Mesodermal cell (in vitro differentiated cells): ENCODE data around the gene RND1.
A peak's percentile ranks its signal among the peaks of the same experiment; 100 is the strongest.
"Not testable (repeated sequence)": the region's sequence is repeated elsewhere in the genome, so short reads cannot be mapped to it uniquely, and the experiment has no call there.

Experiments used
- H3K27ac ChIP-seq: 2 replicates; pipeline ENCODE4 v1.7.0; 2013; ENCODE audit warnings: mild to moderate bottlenecking, low read depth, low read length, moderate library complexity; ENCODE audit not compliant: severe bottlenecking
- H3K36me3 ChIP-seq: 2 replicates; pipeline ENCODE4 v1.7.1; 2013; ENCODE audit warnings: mild to moderate bottlenecking, low read length, moderate library complexity; ENCODE audit not compliant: control insufficient read depth, insufficient read depth
- H3K4me1 ChIP-seq: one replicate; pipeline ENCODE4 v1.7.1; 2013; ENCODE audit warnings: mild to moderate bottlenecking, low read length; ENCODE audit not compliant: insufficient read depth, control insufficient read depth, poor library complexity, severe bottlenecking
- H3K4me3 ChIP-seq: 2 replicates; pipeline ENCODE4 v1.7.0; 2013; ENCODE audit warnings: low read length, control low read depth, mild to moderate bottlenecking; ENCODE audit not compliant: insufficient read depth, poor library complexity, severe bottlenecking; ENCODE audit errors: extremely low read depth
- H3K9me3 ChIP-seq: 2 replicates; pipeline ENCODE4 v1.7.1; 2013; ENCODE audit warnings: mild to moderate bottlenecking, low read length, moderate library complexity; ENCODE audit not compliant: control insufficient read depth
- WGBS, 2 experiments: methylation state at CpG; one replicate each; pipeline ENCODE4 v1.1.5; 2013; ENCODE audit warnings: missing lambda C conversion rate in 2 of 2; ENCODE audit not compliant: insufficient coverage in 2 of 2; 5-methylcytosine and 5-hydroxymethylcytosine counted together

RND1 gene

GRCh38 chr12:48889679-48890078, 24.0 kb upstream of the RND1 start:
- no peaks in the 10 kb centered on the region for H3K36me3 ChIP-seq
- H3K4me1 ChIP-seq = no peaks in the 10 kb centered on the region
- WGBS, 2 experiments = 93% methylated on average over 2 to 3 of the region's 3 CpGs
- no peaks in the 10 kb centered on the region for H3K9me3 ChIP-seq
- no peak overlapping the region for H3K4me3 ChIP-seq
- H3K27ac ChIP-seq = no peak overlapping the region

GRCh38 chr12:48883305-48884161, 17.9 kb upstream of the RND1 start:
- Histone ChIP-seq H3K27ac (peak overlapping the region; percentile 93), H3K4me1 (peaks cover 35% of the 10 kb centered on the region), H3K4me3 (no peak overlapping the region), H3K9me3 (no peaks in the 10 kb centered on the region), H3K36me3 (no peaks in the 10 kb centered on the region)
- WGBS, 2 experiments = 37 to 40% methylated on average over 8 to 9 of the region's 13 CpGs

- Histone ChIP-seq H3K4me3 (no peak overlapping the region), H3K9me3 (no peaks in the 10 kb centered on the region), H3K36me3 (no peaks in the 10 kb centered on the region), H3K4me1 (peaks cover 35% of the 10 kb centered on the region), H3K27ac (peak overlapping the region; percentile 93)
- no CpG with 5 or more reads among the region's 3 CpGs for WGBS, 2 experiments
Measured at GRCh38 chr12:48882972-48883304, 17.3 kb upstream of the RND1 start.

- Histone ChIP-seq H3K27ac (peak overlapping the region; percentile 93), H3K9me3 (no peaks in the 10 kb centered on the region), H3K36me3 (no peaks in the 10 kb centered on the region), H3K4me3 (peak overlapping the region; percentile 14), H3K4me1 (peaks cover 35% of the 10 kb centered on the region)
- WGBS, 2 experiments = 4 to 9% methylated on average over 4 to 7 of the region's 10 CpGs
Measured at GRCh38 chr12:48882315-48882687, 16.6 kb upstream of the RND1 start.

GRCh38 chr12:48881686-48882314, 16.1 kb upstream of the RND1 start:
- Histone ChIP-seq H3K4me3 (peak overlapping the region; percentile 14), H3K9me3 (no peaks in the 10 kb centered on the region), H3K4me1 (peaks cover 35% of the 10 kb centered on the region), H3K36me3 (no peaks in the 10 kb centered on the region), H3K27ac (peak overlapping the region; percentile 93)
- 44 to 53% methylated on average over 8 of the region's 9 CpGs for WGBS, 2 experiments

GRCh38 chr12:48880647-48881046, 15.0 kb upstream of the RND1 start:
- no peak overlapping the region for H3K4me3 ChIP-seq
- 73 to 92% methylated on average over 7 of the region's 9 CpGs for WGBS, 2 experiments
- H3K36me3 ChIP-seq = no peaks in the 10 kb centered on the region
- H3K9me3 ChIP-seq = no peaks in the 10 kb centered on the region
- H3K27ac ChIP-seq = no peak overlapping the region
- peaks cover 35% of the 10 kb centered on the region for H3K4me1 ChIP-seq

GRCh38 chr12:48878548-48878947, 12.9 kb upstream of the RND1 start:
- Histone ChIP-seq H3K9me3 (no peaks in the 10 kb centered on the region), H3K27ac (no peak overlapping the region), H3K36me3 (no peaks in the 10 kb centered on the region), H3K4me3 (no peak overlapping the region), H3K4me1 (peaks cover 26% of the 10 kb centered on the region)
- WGBS, 2 experiments = 71 to 90% methylated on average over 1 to 2 of the region's 2 CpGs

GRCh38 chr12:48875944-48876515, 10.4 kb upstream of the RND1 start:
- Histone ChIP-seq H3K4me1 (peaks cover 4% of the 10 kb centered on the region), H3K4me3 (no peak overlapping the region), H3K27ac (no peak overlapping the region), H3K36me3 (no peaks in the 10 kb centered on the region), H3K9me3 (no peaks in the 10 kb centered on the region)
- 69% methylated on average over 4 of the region's 4 CpGs for WGBS, 2 experiments

GRCh38 chr12:48873534-48873933, 7.9 kb upstream of the RND1 start:
- WGBS, 2 experiments = 88 to 93% methylated on average over 6 to 8 of the region's 8 CpGs
- not testable (repeated sequence) for H3K4me3 ChIP-seq, H3K27ac ChIP-seq, H3K4me1 ChIP-seq, H3K9me3 ChIP-seq, H3K36me3 ChIP-seq

- H3K4me1 ChIP-seq = no peaks in the 10 kb centered on the region
- WGBS, 2 experiments = 90% methylated on average over 4 of the region's 4 CpGs; no CpG with 5 or more reads in 1 of the 2 experiments
- H3K27ac ChIP-seq = no peak overlapping the region
- H3K9me3 ChIP-seq = no peaks in the 10 kb centered on the region
- no peaks in the 10 kb centered on the region for H3K36me3 ChIP-seq
- H3K4me3 ChIP-seq = no peak overlapping the region
Measured at GRCh38 chr12:48873096-48873495, 7.4 kb upstream of the RND1 start.

- no peak overlapping the region for H3K4me3 ChIP-seq
- 90 to 100% methylated on average over 2 of the region's 2 CpGs for WGBS, 2 experiments
- no peaks in the 10 kb centered on the region for H3K9me3 ChIP-seq
- no peak overlapping the region for H3K27ac ChIP-seq
- H3K36me3 ChIP-seq = no peaks in the 10 kb centered on the region
- H3K4me1 ChIP-seq = no peaks in the 10 kb centered on the region
Measured at GRCh38 chr12:48869191-48869590, 3.5 kb upstream of the RND1 start.
